Glomerular endothelial cell (primary cell): ENCODE measurements around the gene OSTF1. TPM values are rescaled to one million over a fixed set of nuclear protein-coding genes. Genes with fewer than 3 reads are reported as not detected.

Experiments
- DNase-seq: peaks from one replicate; pipeline ENCODE4 v3.0.0-alpha.2; 2011; ENCODE audit warnings: low read depth, low spot score; ENCODE audit errors: extremely low read depth
- total RNA-seq: library from RNA; depleted of rRNA; stranded (reverse); fragments of >200 nt; gene quantifications from 2 replicates; pipeline ENCODE4 v1.2.3, GENCODE V29; 2015

Gene OSTF1
- total RNA-seq, 1 donor from 2014 or later, result 63.5 TPM

DNA sequence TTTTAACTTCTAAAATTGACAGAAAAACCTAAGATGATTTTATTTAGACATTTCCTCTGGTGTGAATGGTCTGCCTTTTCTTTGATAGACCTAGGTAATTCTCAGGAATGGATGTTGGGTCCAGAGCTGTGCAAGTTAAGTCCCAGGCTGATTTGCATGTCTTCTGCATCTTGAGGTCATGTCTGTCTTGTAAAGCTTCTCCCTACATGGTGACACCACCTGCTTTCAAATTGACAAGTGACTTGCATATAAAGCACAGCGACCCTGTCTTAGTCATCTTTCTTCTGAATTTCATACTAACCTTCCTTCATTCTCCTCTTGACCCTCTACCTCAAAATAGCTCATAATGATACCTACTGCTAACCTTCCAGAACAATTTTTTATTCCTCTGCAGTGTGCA is 29.2 kb downstream of the OSTF1 start:
- DNase-seq, result no peak

DNA sequence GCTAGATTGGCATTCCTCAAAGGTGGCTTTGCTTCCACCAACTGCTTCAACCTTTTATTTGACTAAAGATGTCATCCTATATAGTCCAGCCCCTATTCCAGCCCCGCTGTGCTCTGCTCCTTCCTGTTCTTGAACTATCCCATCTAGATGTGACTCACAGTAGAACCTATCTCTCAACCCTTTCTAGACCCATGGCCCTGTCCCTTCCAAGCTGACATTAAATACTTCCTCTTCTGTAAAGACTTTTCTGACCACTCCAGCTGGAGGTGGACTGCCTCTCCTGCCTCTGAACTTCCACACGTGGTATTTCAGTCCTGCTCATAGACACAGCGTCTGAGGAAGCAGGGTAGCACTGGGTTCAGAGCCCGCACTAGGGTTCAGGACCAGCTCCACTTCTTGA is 32.4 kb downstream of the OSTF1 start:
- no peak for DNase-seq

GRCh38 chr9:75121914-75122558 is 33.7 kb downstream of the OSTF1 start:
- no peak for DNase-seq

- DNase-seq, result no peak
Measured at GRCh38 chr9:75123696-75124095, 35.4 kb downstream of the OSTF1 start.

DNA sequence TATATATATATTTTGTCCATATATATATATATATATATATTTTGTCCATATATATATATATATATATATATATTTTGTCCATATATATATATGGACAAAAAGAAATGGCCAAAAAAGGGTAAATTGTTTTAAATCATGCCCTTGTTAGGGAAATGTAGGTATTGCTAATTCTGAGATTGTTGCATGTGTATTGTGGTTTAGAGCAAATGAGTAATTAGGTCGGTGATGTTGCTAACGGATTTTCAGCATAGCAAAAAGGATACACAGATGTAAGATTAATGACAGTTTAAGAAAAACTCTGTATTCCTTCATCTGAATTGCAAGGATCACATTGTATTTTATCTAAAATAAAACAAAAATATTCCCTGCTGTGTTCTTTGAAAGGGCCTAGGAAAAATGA is 40.2 kb downstream of the OSTF1 start:
- no peak for DNase-seq

DNA sequence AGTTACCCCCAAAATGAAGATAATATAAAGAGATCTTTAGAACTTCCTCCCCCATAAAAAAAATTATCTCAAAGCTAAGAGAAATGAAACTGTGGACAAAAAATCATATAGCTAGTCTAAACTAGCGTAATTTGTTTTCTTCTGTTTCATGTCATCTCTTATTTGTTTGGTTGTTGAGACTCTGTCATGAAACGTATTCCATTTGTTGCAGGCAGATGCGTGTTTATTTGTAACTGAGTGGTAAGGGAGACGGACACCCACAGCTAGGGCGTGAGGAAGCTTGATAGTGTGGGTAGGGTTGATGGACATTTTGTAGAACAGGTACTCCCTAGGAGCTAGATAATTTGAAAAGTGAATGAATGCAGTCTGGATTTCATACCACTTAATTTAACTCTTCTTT is 41.9 kb downstream of the OSTF1 start:
- no peak for DNase-seq

DNA sequence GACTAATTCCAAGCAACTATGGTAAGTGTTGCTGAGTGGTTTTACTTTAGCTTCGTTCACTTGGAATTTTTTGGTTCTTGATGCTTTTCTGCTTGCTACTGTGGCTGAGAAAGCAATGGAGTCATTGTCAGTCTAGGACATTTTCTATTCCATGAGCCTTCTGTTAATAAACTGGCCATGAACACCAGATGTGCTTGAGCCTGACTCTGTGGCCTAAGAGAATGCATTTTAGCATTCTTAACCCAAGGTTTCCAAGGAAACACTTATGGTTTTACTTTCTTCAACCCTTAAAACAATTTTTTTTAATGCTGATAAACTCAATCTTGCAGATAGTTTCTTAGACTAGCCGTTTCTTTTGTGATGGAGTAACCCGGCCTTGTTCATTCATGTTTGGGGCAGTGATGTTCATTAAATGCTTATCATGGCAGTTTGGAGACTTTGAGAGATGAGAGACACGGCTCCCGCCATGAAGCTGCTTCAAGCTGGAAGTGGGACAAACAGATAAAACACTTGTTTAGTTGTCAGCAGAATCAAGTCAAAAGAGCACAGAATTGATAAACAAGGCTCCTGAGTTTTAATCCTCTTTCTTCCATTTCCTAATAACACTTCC is 42.4 kb downstream of the OSTF1 start:
- no peak for DNase-seq

GRCh38 chr9:75131700-75132099 is 43.4 kb downstream of the OSTF1 start:
- no peak for DNase-seq

GRCh38 chr9:75132244-75132643 is 43.9 kb downstream of the OSTF1 start:
- no peak for DNase-seq

- DNase-seq, result no peak
Measured at GRCh38 chr9:75133396-75133795, 45.1 kb downstream of the OSTF1 start.

- no peak for DNase-seq
Measured at GRCh38 chr9:75134495-75134894, 46.2 kb downstream of the OSTF1 start.

GRCh38 chr9:75138260-75139040 is 50.1 kb downstream of the OSTF1 start:
- no peak for DNase-seq

DNA sequence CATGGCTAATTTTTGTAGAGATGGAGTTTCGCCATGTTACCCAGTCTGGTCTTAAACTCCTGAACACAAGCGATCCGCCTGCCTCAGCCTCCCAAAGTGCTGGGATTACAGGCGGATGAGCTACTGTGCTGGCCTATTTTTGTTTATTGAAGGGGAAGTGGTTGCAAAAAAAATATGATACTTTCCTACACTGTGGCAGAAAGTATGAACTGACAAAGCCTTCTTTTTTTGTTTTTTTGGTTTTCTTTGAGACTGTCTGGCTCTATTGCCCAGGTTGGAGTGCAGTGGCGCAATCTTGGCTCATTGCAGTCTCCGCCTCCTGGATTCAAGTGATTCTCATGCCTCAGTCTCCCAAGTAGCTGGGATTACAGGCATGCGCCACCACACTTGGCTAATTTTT is 50.9 kb downstream of the OSTF1 start:
- DNase-seq, result no peak

DNA sequence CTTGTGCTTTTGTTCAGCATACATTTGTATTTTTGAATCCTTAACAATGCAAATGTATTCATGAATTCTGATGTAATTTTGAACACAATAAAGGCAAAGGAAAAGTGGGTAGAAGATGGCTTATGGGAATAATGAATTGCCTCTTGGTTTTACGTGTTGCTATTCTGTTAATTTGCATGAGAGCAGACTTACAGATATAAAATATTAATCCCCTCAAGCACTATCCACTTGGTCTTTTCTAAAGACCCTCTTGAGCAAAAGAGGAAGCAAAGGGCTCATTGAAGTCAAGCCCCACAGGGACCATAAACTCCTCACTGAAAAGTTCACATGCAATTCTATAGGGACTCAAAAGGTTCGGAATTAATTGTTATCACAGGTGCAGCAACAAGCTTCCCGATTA is 51.9 kb downstream of the OSTF1 start:
- no peak for DNase-seq

GRCh38 chr9:75142202-75142601 is 53.9 kb downstream of the OSTF1 start:
- DNase-seq, result no peak

GRCh38 chr9:75146229-75146628 is 57.9 kb downstream of the OSTF1 start:
- DNase-seq, result no peak

DNA sequence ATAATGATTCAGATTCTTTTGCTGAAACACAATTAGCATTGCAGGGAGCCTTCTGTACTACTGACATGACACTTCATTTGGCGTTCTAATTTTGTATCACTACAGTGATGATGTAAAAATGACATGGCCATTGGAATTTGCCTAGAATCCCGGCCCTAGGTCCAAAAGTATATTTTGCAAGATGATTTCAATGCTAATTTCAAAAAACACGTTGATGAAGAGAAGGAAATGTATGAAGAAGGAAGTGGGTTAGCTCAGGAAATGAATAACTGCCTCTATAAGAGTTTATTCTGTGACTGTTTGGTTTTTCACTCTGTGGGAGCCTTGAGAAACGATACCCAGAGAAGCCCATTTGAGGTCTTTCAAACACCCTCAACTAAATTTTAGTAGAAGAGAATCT is 59.3 kb downstream of the OSTF1 start:
- no peak for DNase-seq

- no peak for DNase-seq
Measured at GRCh38 chr9:75148561-75148960, 60.2 kb downstream of the OSTF1 start.

- DNase-seq, result no peak
Measured at GRCh38 chr9:75149841-75150241, 61.5 kb downstream of the OSTF1 start.

GRCh38 chr9:75150512-75150911 is 62.2 kb downstream of the OSTF1 start:
- no peak for DNase-seq

GRCh38 chr9:75152416-75152815 is 64.1 kb downstream of the OSTF1 start:
- no peak for DNase-seq

DNA sequence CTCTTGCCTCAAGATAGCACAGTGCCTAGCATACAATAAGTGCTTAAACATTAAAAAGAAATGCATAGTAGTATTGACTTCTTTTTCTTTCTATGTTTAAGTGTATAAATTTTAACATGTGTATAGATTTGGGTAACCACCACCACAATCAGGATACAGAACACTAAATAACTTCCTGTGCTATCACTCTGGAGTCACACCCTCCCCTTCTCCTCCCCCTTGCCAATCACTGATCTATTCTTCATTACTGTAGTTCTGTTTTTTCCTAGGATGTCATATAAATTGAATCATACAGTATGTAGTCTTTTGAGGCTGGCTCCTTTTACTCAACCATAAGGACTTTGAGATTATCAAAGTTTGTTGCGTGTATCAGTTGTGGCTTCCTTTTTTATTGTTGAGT is 68.5 kb downstream of the OSTF1 start:
- no peak for DNase-seq
